Activated B cell treated with CpG ODN at 0.5 μM for 24 hours (primary cell): ENCODE data around the gene RBBP8NL. TPM values are rescaled to one million over a fixed set of nuclear protein-coding genes. Genes with fewer than 3 reads are reported as not detected.
A peak's percentile ranks its signal among the peaks of the same experiment; 100 is the strongest.

ENCODE experiments used
- ATAC-seq: fragments of 200-7000 bp; cut with Tn5 transposase; one replicate; pipeline ENCODE4 v1.10.0; 2021; ENCODE audit warnings: low read depth, mild to moderate bottlenecking, moderate library complexity
- CTCF ChIA-PET: fragments of 350-600 bp; sonication (Branson Sonifier 250); formaldehyde crosslinking; loops from one replicate; lab custom pipeline; 2021; ENCODE audit warnings: antibody characterized with exemption; lab: Charles Lee
- POLR2A ChIA-PET: fragments of 350-600 bp; sonication (Branson Sonifier 250); formaldehyde crosslinking; loops from one replicate; lab custom pipeline; 2021; ENCODE audit warnings: antibody characterized with exemption; lab: Charles Lee
- DNase-seq: peaks from one replicate; pipeline ENCODE4 v3.0.0; 2022
- H3K27ac Mint-ChIP-seq: one replicate; pipeline ENCODE4 v1.8.0; 2020; ENCODE audit warnings: mixed read lengths
- H3K27me3 Mint-ChIP-seq: one replicate; pipeline ENCODE4 v1.8.0; 2021; ENCODE audit warnings: mixed read lengths
- H3K36me3 Mint-ChIP-seq: one replicate; pipeline ENCODE4 v1.8.0; 2021; ENCODE audit warnings: low read depth, mixed read lengths
- H3K4me1 Mint-ChIP-seq: one replicate; pipeline ENCODE4 v1.8.0; 2021; ENCODE audit warnings: mixed read lengths
- H3K4me3 Mint-ChIP-seq: one replicate; pipeline ENCODE4 v1.8.0; 2020; ENCODE audit warnings: mild to moderate bottlenecking, mixed read lengths
- H3K9me3 Mint-ChIP-seq: one replicate; pipeline ENCODE4 v1.8.0; 2020; ENCODE audit warnings: mixed read lengths
- intact Hi-C: fragments of 100-400 bp; cut with micrococcal nuclease; formaldehyde crosslinking; loops from one replicate; pipeline ENCODE4 v1.15.1; 2024
- total RNA-seq: library from RNA; stranded (reverse); gene quantifications from 2 replicates; pipeline ENCODE4 v1.2.3, GENCODE V29; 2022
- TF ChIP-seq, protein P1 (sequence below): fragments of 200-600 bp; IDR thresholded peaks from one replicate; pipeline ENCODE4 v1.8.0; 2022; ENCODE audit warnings: antibody characterized with exemption, mild to moderate bottlenecking

RBBP8NL gene
- total RNA-seq, 1 donor from 2014 or later = not detected

DNA sequence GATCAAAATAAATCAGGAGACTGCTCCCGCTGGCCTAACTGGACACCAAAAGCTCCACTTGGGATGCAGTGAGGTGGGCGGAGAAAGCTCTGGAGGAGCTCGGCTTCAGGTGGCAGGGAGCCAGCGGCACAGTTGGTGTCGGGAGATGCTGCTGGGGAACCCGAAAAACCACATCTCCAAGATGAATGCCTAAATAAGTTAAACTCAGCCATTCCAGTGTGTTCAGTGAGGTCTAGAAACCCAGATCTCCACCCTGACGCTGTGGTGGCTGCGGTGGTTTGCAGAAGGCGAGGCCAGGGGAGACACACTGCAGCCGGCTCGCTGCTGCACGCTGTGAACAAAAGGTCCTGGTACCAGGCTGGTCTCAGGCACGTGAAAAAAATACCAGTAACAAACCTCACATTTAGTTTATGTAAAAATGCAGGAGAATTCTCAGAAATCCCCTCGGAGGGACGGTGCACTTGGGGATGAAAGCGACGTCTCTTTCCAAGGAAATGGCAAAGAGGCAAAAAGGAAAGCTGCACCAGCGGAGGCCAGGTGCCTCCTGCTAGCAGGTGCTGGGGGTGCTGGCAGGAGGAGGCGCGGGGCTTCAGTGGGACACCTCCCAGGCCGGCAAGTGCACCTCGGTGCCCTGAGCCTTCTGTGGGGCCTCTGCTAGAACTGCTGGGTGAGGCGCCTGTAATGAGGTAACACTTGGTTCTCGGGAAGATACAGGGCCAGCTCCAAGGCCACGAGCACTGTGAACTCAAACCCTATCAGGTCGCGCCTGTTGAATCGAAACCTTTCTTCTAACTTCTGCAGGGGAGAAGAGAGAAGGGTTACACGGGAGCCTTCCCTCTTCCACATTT lies 36.8 kb downstream of the RBBP8NL start:
- Mint-ChIP-seq H3K36me3 (peaks cover 64% of the 10 kb centered on the region), H3K4me1 (peaks cover 32% of the 10 kb centered on the region), H3K27ac (peak overlapping the region; percentile 30), H3K4me3 (no peak overlapping the region), H3K27me3 (no peaks in the 10 kb centered on the region), H3K9me3 (no peaks in the 10 kb centered on the region)
- intact Hi-C loops = no loop called here
- no peak for ATAC-seq
- ChIA-PET POLR2A (interaction anchor here (0.6 to 1.0 kb wide), 3 partner anchors 226 to 420 kb away, joined by 3 to 4 read pairs (median 3); no protein-coding TSS in a partner anchor), CTCF (no interaction called here)
- no peak for DNase-seq
- TF ChIP-seq, protein P1, sequence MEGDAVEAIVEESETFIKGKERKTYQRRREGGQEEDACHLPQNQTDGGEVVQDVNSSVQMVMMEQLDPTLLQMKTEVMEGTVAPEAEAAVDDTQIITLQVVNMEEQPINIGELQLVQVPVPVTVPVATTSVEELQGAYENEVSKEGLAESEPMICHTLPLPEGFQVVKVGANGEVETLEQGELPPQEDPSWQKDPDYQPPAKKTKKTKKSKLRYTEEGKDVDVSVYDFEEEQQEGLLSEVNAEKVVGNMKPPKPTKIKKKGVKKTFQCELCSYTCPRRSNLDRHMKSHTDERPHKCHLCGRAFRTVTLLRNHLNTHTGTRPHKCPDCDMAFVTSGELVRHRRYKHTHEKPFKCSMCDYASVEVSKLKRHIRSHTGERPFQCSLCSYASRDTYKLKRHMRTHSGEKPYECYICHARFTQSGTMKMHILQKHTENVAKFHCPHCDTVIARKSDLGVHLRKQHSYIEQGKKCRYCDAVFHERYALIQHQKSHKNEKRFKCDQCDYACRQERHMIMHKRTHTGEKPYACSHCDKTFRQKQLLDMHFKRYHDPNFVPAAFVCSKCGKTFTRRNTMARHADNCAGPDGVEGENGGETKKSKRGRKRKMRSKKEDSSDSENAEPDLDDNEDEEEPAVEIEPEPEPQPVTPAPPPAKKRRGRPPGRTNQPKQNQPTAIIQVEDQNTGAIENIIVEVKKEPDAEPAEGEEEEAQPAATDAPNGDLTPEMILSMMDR = no peak

DNA sequence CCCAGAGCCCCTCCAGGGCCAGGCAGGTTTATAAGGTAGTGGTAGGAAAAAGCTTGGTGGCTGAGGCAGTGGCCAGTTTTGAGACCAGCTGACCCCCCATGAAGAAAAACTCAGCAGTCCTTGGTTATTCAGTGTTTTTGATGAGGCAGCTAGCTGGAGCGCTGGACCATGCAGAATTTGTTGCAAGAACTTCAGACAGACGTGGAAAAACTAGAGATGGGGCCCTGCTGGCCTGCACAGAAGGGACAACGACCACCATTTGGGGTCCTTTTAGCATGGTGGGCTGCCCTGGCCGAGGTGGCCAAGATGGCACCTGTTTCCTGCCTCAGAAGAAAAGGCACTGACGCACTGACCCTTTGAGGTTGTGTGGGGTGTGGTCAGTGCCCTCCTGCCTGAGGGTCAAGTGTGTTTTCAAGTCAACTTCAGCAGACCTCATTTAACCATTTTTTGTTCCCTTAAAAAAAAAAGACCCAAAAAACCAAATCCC lies 37.7 kb downstream of the RBBP8NL start:
- Mint-ChIP-seq H3K27ac (no peak overlapping the region), H3K9me3 (no peaks in the 10 kb centered on the region), H3K27me3 (no peaks in the 10 kb centered on the region), H3K4me3 (no peak overlapping the region), H3K4me1 (peaks cover 39% of the 10 kb centered on the region), H3K36me3 (peaks cover 60% of the 10 kb centered on the region)
- intact Hi-C loops = loop anchor here (2.0 to 10.0 kb wide), 3 partner anchors 227 to 545 kb away; partner anchors contain the start of genes GID8, PSMA7 and SS18L1
- TF ChIP-seq, protein P1 = no peak
- ChIA-PET CTCF (no interaction called here), POLR2A (interaction anchor here (0.7 to 1.0 kb wide), 2 partner anchors 65 to 421 kb away, joined by 3 read pairs; no protein-coding TSS in a partner anchor)
- no peak for ATAC-seq
- no peak for DNase-seq

DNA sequence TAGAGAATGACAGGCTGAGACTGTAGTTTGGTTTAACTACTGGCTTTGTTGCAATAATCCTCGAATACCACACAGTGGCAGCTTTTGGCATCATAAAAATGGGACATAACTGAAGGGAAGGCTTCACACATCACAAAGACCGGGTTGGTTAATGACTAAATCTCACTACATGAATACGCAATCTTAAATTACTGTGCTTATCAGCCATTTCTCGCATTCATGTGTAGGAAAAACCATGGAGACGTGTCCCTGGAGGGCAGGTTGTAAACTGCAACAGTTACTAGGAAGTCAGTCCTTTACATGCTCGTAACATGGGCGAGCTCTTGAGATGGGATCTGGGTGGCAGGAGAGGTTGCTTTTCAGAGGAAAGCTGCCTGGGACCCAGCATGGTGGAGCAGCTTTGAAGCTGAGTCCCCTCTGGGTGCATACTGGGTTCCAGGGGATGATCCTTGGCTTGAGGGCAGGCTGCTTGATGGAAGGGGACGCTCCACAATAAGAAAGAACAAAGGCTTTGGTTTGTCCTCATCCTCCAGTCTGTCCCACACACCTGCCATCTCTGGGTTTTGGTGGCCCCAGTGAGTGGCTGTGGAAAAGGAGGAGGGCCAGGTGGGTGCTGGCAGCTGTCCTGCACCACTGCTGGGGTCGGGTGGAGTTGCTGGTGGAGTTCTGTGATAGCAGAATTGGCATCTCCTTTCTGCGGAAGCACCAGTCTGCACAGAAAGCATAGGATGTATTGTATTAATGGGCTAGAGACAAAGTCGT lies 38.3 kb downstream of the RBBP8NL start:
- ATAC-seq (no peak), DNase-seq (no peak)
- Mint-ChIP-seq H3K27me3 (no peaks in the 10 kb centered on the region), H3K27ac (no peak overlapping the region), H3K4me1 (peaks cover 39% of the 10 kb centered on the region), H3K4me3 (peak overlapping the region; percentile 56), H3K9me3 (no peaks in the 10 kb centered on the region), H3K36me3 (peaks cover 57% of the 10 kb centered on the region)
- intact Hi-C loops = loop anchor here (2.0 to 10.0 kb wide), 3 partner anchors 228 to 546 kb away; partner anchors contain the start of genes GID8, PSMA7 and SS18L1
- POLR2A ChIA-PET = interaction anchor here (1.0 kb wide), 1 partner anchor 66 kb away, joined by 3 read pairs; no protein-coding TSS in a partner anchor
- CTCF ChIA-PET = no interaction called here
- TF ChIP-seq, protein P1 = no peak

DNA sequence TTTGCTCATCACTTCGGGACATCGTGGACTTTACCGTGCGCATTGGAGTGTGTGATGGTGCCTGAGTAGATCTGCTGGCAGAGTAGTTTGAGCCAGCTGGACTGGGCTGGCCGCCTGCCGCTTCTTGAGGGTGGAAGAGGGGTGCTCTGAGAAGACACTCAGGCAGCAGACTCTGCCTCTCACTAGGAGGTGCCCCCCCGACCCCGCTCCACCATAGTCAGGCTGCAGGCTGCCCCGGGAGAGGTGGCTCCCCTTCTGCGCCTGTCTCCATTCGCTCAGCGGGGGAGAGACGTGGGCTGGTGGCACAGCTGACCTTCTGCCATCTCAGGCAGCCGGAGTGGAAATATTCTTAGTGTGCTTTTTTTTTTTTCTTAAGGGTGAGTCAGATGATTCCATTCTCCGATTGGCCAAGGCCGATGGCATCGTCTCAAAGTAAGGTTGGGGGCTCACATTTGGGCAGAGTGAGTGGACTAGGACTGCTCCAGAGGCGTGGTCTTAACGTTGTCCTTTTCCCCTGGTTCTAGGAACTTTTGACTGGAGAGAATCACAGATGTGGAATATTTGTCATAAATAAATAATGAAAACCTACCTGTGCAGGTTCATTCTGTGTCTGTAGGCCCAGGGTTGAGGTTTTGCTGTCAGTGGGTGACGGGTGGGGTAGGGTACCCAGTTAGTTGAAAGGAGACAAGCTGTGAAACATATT lies 39.3 kb downstream of the RBBP8NL start:
- Mint-ChIP-seq H3K27ac (peak overlapping the region; percentile 74), H3K4me1 (peaks cover 43% of the 10 kb centered on the region), H3K4me3 (peak overlapping the region; percentile 89), H3K36me3 (peaks cover 53% of the 10 kb centered on the region), H3K27me3 (no peaks in the 10 kb centered on the region), H3K9me3 (no peaks in the 10 kb centered on the region)
- ChIA-PET POLR2A (interaction anchor here (0.7 to 1.9 kb wide), 3 partner anchors 48 to 377 kb away, joined by 6 to 10 read pairs (median 6); no protein-coding TSS in a partner anchor), CTCF (no interaction called here)
- TF ChIP-seq, protein P1 = no peak
- ATAC-seq (no peak), DNase-seq (no peak)
- intact Hi-C loops = loop anchor here (1.0 to 10.0 kb wide), 6 partner anchors 19 to 547 kb away; partner anchors contain the start of genes CABLES2, GID8, MRGBP and OGFR
